ENCODE data around the gene C15orf39.
A peak's percentile ranks its signal among the peaks of the same experiment; 100 is the strongest.
"Not testable (repeated sequence)": the region's sequence is repeated elsewhere in the genome, so short reads cannot be mapped to it uniquely, and the experiment has no call there.

The C15orf39 gene

DNA sequence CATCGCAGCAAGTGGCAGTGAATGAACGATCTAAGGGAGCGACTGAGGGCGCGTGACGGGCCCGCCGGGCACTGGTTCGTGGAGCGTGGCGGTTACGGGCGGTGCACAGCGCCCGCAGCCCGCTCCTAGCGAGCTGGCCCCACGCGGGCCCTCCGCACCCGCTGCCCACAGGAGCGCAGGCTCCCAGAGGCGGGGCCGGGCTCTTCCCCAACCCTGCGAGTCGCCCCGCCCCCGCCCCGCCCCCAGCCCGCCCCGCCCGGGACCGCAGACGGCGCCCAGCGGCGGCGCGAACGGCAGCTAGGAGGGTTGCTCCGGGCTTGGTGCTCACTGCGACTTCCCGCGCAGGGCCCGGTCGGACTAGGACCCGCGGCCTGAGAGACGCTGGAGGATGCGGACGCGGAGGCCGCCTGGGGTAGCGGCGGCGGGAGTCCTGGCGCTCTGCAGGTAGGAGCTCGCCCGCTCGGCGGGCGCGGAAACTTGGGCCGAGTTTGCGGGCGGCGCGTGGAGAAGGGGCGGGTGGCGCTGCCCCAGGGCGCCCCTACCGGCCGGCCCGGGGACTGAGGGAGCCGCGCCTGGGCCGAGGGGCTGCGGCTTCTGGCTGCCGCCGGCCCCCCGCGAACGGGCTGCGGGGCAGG is at the start of gene C15orf39:
TSS of gene C15orf39 (plus strand) at position 267 of the 635 bp plus-strand sequence. CDS start 4,167 bp downstream, outside the sequence.
- DNase-seq = no peak

DNA sequence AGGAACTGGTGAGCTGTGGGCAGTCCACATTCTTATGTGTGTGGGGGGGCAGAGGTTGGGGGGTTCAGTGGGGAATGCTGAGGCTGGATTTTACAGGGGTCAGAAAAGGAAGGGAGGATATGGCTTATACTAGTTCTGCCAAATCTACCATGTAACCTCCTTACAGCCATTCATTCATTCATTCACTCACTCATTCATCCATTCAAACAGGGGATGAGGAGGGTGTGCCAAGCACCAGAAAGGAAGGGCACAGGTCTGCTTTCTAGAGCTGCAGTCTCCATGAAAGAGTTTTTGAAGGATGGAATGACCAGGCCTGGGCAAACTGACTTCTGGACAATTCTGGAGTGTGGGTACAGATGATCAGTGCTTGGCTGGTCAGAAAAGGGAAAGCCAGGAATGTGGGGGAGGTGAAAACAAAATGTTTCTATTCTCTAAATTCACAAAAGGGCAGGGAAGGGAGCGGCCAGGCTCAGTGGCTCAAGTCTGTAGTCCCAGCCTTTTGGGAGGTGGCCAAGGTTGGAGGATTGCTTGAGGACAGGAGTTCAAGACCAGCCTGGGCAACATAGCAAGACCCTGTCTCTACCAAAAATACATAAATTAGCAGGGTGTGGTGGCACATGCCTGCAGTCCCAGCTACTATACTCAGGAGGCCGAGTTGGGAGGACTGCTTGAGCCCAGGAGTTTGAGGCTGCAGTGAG is 49.2 kb upstream of the C15orf39 start:
- no peak for DNase-seq

DNA sequence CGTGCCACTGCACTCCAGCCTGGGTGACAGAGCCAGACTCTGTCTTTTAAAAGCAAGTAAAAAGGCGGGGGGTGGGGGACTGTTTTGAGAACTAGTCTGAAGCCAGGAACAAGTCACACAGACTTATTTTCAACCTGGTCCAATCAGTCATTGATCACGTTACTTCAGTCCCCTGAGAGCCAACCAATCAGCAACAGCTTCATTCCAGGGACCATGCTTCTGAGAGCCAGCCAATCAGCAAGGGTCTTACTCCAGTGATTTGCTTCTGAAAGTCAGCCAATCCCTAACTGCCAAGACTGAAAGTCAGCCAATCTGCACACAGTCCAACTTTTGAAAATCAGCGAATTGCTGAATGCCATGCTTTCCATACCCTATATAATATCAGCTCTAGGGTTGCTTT is 48.6 kb upstream of the C15orf39 start:
- no peak for DNase-seq

GRCh38 chr15:75153565-75154276 is 48.0 kb upstream of the C15orf39 start:
- no peak for DNase-seq

GRCh38 chr15:75154461-75155062 is 47.1 kb upstream of the C15orf39 start:
- DNase-seq = no peak

DNA sequence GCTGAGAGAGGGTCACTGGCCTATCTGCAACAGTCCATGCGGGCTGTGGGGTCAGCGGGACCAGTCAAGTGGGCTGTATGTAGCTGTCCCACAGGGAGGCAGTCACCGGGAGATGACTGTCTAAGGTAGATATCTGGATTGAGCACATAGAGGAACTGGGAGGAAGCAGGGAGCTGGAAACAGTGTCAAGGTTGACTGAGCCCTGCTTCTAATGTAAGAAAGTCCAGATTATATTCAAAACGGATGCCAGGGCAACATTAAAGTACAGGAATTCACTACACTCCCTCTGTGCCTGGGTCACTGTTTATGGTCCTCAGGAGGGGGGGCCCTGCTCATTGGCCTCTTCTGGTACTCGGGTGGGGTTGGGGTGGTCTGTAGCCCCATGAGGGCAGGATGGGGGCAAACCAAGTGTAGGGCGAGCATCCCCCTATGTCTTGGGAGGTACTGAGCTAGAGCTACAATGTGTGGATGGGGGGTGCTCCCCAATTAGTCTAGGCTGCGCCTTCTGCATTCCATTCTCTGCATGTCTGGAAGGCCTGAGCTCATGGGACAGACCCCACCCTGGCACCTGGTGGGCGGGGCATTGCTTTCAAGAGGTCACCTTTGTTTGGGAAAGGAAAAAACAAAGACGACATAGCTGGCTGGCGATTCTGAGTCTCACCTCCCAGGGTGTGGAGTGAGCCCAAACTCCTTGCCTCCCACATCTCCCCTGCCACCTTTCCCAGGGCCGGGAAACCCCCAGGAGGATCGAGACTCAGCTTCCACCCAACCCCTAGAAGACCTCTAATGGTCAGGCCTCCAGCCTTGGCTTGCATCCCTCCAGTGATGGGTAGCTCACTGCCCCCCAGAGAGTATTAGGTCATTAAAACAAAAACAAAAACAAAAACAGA is 45.1 kb upstream of the C15orf39 start:
- DNase-seq = no peak

DNA sequence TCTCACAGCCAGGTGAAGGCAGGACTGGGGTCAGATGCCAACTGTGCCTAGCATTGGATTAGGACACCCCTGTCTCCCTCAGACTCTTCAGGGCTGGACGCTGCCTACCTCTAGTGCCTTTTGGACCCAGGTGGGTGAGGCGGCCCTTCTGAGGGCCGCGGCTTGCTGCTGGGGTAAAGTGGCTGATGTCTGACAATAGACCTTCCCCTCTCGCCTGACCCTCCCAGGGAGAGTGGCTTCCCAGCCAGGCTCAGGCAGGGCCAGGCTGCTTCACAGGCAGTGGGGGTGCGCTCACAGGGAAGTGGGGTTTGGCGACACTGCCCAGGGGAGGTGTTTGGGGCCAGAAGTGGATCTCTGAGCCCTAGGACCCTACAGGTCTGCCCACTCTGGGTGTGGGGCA is 43.3 kb upstream of the C15orf39 start:
- no peak for DNase-seq

GRCh38 chr15:75159244-75159643 is 42.4 kb upstream of the C15orf39 start:
- DNase-seq = no peak

DNA sequence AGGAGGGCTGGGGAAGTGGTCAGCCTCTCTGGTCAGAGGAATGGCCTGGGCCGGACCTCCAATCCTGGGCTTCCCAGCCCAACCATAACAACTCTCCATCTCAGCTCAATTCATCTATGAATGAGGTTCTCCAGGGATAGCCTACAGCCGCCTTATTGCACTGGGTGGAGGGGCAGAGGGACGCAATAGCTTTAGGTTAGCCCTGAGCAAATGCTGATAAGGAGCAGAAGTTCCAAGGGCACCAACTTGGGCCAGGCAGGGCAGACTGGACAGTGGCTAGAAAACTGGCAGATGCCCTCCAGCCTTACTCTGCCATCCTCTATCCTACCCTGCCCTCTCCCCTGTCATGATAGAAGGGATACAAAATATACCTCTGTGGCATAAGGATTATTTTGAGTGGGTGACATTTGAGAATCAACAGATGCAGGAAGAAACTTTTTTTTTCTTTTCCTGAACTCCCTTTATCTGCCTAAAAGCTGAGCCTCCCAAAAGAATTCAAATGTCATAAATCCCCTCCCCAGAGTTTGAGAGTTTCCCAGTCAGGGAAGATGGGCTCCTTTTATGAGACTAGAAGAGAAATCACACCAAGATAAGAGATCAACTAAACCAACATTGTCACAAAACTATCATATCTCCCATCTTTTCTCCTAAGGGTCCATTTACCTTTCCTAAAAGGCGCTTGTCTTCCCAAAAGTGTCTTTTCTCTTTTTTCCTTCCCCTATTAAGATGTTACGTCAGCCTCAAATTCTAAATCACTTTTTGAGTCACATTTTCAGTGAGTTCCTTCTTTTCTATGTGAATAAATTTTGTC is 40.4 kb upstream of the C15orf39 start:
- DNase-seq = no peak

- DNase-seq = no peak
These were observed 39.7 kb upstream of the C15orf39 start for GRCh38 chr15:75161917-75162414.

GRCh38 chr15:75163150-75163564 is 38.5 kb upstream of the C15orf39 start:
- no peak for DNase-seq

- DNase-seq = no peak
These were observed 36.9 kb upstream of the C15orf39 start for GRCh38 chr15:75164625-75165350.

GRCh38 chr15:75166489-75167063 is 35.1 kb upstream of the C15orf39 start:
- DNase-seq = not testable (repeated sequence)

- DNase-seq = no peak
These were observed 33.9 kb upstream of the C15orf39 start for GRCh38 chr15:75167588-75168350.

DNA sequence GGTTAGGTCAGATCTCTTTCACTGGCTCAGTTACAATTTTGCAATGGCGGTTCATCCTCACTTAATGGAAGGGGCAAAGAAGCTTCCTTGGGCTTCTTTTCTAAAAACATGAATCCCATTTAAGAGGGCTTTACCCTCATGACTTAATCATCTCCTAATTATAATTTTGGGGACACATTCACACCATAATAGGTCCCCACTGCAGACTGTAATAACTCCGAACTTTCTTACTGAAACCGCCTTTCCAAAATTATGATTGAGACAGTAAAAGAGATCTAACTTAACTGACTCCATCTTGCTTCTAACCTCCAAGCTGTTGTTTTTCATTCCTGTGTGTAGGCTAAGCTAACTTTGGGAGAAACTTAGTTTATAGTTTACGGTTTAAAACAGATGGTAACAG is 33.3 kb upstream of the C15orf39 start:
- DNase-seq = no peak

DNA sequence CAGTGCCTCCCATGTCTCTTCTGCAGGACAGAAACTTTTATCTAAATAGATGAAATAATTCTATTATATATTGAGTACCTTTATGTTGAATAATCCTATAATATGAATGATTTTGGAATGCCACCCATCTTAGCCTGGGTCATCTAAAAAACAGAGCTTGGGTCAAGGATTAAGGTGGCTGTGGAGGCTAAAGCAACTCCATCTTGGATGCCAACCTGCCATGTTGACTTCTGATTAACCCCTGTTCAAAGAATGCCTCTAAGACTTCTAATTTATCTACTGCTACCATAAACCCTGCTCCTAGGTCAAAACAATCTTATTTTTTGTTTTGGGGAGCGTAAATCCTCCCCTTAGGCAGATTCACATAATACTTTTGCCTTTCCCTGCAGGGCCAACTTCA is 31.5 kb upstream of the C15orf39 start:
- no peak for DNase-seq

DNA sequence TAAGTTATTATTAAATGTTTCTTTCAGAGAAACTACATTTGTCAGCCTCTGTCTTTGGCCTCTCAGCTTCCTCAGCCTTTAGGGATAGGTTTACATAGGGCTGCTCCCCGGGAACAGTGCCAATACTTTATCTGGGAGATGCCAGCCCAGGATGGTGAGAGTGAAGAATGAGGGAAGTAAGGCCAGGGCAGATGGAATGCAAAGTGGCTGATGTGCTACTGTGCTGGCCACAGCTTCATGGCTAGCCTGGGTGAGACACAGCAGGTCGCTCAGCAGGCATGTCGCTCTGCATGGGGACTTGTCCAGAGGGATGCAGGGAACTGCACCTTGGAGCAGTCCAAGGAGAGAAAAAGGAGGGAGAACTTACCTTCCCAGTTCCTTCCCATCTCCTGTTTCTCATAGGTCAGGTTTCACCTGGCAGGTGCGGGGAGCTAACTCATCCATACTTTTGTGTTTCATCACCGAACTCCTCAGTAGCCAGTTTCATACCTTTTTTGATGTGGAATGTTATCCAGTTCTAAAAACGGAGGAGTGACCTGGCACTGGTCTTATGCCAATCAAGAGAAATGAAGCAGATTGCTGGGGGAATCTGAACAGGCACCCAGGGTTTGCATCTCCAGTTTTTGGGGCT is 30.9 kb upstream of the C15orf39 start:
- no peak for DNase-seq

DNA sequence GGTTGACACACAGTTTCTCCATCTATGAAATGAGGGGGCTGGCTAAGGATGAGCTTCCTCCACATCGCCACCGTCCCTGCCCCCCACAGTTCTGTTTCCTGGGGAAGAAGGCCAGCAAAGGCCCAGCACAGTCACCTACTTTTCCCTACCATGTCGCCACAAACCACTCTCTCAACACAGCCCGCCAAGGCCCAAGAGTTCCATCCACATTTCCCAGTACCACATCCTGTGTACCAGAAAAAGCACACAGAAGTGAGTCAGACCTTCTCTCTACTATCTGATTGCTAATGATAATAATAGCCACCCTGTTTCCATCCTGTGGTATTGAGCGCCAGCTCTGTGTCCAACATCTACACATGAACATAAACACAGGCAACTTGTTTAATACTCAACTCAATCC is 30.3 kb upstream of the C15orf39 start:
- no peak for DNase-seq

DNA sequence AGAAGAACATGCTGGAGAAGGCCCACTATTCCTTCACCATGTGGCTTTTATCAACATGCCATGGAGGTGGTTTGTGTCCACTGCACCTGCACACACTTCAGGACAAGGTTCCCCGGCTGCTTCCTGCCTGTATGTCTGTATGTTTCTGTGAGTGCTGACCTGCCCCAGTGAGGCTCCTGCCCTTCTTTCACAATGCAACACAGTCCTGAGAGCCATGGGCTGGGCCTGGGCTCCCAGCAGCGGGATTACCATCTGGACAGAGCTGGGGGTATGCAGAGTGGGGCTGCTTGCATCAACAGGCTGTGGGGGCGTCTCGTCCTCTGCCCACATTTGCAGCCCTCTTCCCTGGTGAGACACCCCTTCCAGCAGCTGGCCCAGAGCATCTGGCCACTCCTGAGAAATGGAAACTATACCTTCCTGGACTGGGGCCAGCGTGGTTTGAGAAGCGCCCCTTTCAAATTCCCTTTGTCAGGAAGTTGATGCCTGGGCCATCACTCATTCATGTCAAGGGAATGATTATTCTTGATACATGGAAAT is 29.3 kb upstream of the C15orf39 start:
- DNase-seq = peak; percentile 27

All from DMS 273 treated with DMSO at 0.1 percent for 48 hours (cell line).